Ramos (cell line): Measurements from ENCODE around the gene VCPKMT.

Experiments used
- in situ Hi-C: fragments of 300-500 bp; cut with MboI; formaldehyde crosslinking; loops from one replicate; pipeline ENCODE4 v1.14.3; 2022; ENCODE audit warnings: low sequenced_read_pairs; ENCODE audit not compliant: unreplicated experiment

VCPKMT gene

GRCh38 chr14:50116181-50116956 lies at the start of gene VCPKMT:
TSS of gene VCPKMT (minus strand) at chr14:50116572. CDS start at chr14:50116552, 20 bp downstream.
- in situ Hi-C loops, result loop anchor here (25.0 kb wide), 2 partner anchors 479 to 654 kb away; partner anchors contain the start of gene DNAAF2

GRCh38 chr14:50156111-50156510 lies 39.7 kb upstream of the VCPKMT start:
- in situ Hi-C loops, result no loop called here

GRCh38 chr14:50148799-50149198 lies 32.4 kb upstream of the VCPKMT start:
- in situ Hi-C loops, result no loop called here

- in situ Hi-C loops, result no loop called here
Measured at GRCh38 chr14:50139192-50139591, 22.8 kb upstream of the VCPKMT start.

- in situ Hi-C loops, result no loop called here
Measured at GRCh38 chr14:50127802-50128201, 11.4 kb upstream of the VCPKMT start.

- in situ Hi-C loops, result loop anchor here (25.0 kb wide), 2 partner anchors 486 to 661 kb away; partner anchors contain the start of gene DNAAF2
Measured at GRCh38 chr14:50123062-50123461, 6.7 kb upstream of the VCPKMT start.

- in situ Hi-C loops, result loop anchor here (25.0 kb wide), 2 partner anchors 485 to 660 kb away; partner anchors contain the start of gene DNAAF2
Measured at GRCh38 chr14:50122291-50122690, 5.9 kb upstream of the VCPKMT start.

- in situ Hi-C loops, result loop anchor here (25.0 kb wide), 2 partner anchors 484 to 659 kb away; partner anchors contain the start of gene DNAAF2
Measured at GRCh38 chr14:50121486-50121885, 5.1 kb upstream of the VCPKMT start.

GRCh38 chr14:50117456-50117855 lies 1.1 kb upstream of the VCPKMT start:
- in situ Hi-C loops, result loop anchor here (25.0 kb wide), 2 partner anchors 480 to 655 kb away; partner anchors contain the start of gene DNAAF2

- in situ Hi-C loops, result loop anchor here (25.0 kb wide), 2 partner anchors 480 to 655 kb away; partner anchors contain the start of gene DNAAF2
Measured at GRCh38 chr14:50116966-50117365, 594 bp upstream of the VCPKMT start.

GRCh38 chr14:50113381-50114035 lies 2.9 kb downstream of the VCPKMT start:
- in situ Hi-C loops, result loop anchor here (25.0 kb wide), 2 partner anchors 476 to 651 kb away; partner anchors contain the start of gene DNAAF2

- in situ Hi-C loops, result loop anchor here (25.0 kb wide), 2 partner anchors 473 to 648 kb away; partner anchors contain the start of gene DNAAF2
Measured at GRCh38 chr14:50110323-50111037, 5.9 kb downstream of the VCPKMT start.

GRCh38 chr14:50109342-50109741 lies 7.0 kb downstream of the VCPKMT start:
- in situ Hi-C loops, result loop anchor here (25.0 kb wide), 2 partner anchors 472 to 647 kb away; partner anchors contain the start of gene DNAAF2

- in situ Hi-C loops, result loop anchor here (25.0 kb wide), 2 partner anchors 471 to 646 kb away; partner anchors contain the start of gene DNAAF2
Measured at GRCh38 chr14:50107850-50108249, 8.5 kb downstream of the VCPKMT start.

- in situ Hi-C loops, result loop anchor here (25.0 kb wide), 2 partner anchors 469 to 644 kb away; partner anchors contain the start of gene DNAAF2
Measured at GRCh38 chr14:50106178-50106577, 10.2 kb downstream of the VCPKMT start.

GRCh38 chr14:50103558-50103957 lies 12.8 kb downstream of the VCPKMT start:
- in situ Hi-C loops, result loop anchor here (25.0 kb wide), 2 partner anchors 466 to 641 kb away; partner anchors contain the start of gene DNAAF2

- in situ Hi-C loops, result loop anchor here (25.0 kb wide), 2 partner anchors 464 to 639 kb away; partner anchors contain the start of gene DNAAF2
Measured at GRCh38 chr14:50101417-50101816, 15.0 kb downstream of the VCPKMT start.

- in situ Hi-C loops, result loop anchor here (25.0 kb wide), 2 partner anchors 464 to 639 kb away; partner anchors contain the start of gene DNAAF2
Measured at GRCh38 chr14:50100805-50101204, 15.6 kb downstream of the VCPKMT start.

- in situ Hi-C loops, result loop anchor here (5.0 kb wide), 1 partner anchor 237 kb away; no protein-coding TSS in a partner anchor
Measured at GRCh38 chr14:50099335-50099734, 17.0 kb downstream of the VCPKMT start.

- in situ Hi-C loops, result loop anchor here (5.0 kb wide), 1 partner anchor 234 kb away; no protein-coding TSS in a partner anchor
Measured at GRCh38 chr14:50095895-50096294, 20.5 kb downstream of the VCPKMT start.
